Stomach (tissue), 4 donors: Measurements from ENCODE around the gene PPARA.

ENCODE experiments used
- POLR2A ChIP-seq, 4 donors: fragments of 450-650 bp; IDR thresholded peaks; one replicate each; pipeline ENCODE4 v1.6.1; 2016; ENCODE audit warnings: antibody characterized with exemption in 4 of 4, control low read depth in 2 of 4, mild to moderate bottlenecking in 1 of 4, moderate library complexity in 1 of 4
- TF ChIP-seq, protein P1 (sequence below), 7 experiments: fragments of 450-650 bp in 4 of 7; fragments of 200-600 bp in 3 of 7; sonication (generic) in 3 of 7; IDR thresholded peaks; one replicate each; pipeline ENCODE4 v1.5.1; 2016 to 2019; ENCODE audit warnings: antibody characterized with exemption in 7 of 7, control low read depth in 2 of 7, mild to moderate bottlenecking in 1 of 7

DNA sequence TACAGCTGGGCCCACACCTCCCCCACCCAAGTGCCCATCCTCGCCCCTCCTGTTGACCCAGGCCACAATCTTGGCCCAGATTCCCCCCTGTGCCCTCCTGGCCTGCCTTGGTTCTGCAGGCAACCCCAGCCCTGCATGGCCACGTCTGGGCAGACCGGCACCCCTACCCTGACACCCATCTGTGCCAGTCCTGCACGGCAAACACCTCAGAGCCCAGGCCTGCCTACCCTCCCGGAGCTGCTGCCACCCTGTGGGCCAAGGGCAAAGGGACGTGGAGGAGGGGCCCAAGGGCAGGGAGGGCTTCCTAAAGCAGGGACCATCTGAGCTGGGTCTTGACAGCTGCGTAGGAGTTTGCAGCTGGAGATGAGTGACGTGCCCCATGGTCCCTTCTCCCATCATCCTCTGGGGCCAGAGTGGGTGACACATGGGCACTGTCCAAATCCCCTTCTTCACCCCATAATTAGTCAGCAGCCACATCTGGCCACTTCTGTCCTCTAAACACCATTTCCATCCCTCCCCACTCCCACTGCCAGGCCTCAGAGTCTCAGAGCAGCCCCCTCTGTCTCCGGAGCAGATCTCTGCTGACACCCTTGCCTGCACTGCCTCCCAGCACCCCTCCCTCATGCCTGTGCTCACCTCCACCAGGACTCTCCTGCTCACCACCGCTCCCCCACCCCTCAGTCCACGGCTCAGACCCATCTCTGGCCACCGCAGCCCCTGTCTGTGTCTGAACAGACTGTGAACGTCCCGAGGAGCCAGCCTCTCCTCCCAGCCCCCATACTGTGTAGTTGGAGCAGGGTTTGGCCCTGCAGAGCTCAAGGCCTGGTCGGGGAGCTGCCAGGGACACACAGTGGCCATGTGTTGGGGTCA, 35.6 kb upstream of the PPARA start:
- TF ChIP-seq, protein P1, sequence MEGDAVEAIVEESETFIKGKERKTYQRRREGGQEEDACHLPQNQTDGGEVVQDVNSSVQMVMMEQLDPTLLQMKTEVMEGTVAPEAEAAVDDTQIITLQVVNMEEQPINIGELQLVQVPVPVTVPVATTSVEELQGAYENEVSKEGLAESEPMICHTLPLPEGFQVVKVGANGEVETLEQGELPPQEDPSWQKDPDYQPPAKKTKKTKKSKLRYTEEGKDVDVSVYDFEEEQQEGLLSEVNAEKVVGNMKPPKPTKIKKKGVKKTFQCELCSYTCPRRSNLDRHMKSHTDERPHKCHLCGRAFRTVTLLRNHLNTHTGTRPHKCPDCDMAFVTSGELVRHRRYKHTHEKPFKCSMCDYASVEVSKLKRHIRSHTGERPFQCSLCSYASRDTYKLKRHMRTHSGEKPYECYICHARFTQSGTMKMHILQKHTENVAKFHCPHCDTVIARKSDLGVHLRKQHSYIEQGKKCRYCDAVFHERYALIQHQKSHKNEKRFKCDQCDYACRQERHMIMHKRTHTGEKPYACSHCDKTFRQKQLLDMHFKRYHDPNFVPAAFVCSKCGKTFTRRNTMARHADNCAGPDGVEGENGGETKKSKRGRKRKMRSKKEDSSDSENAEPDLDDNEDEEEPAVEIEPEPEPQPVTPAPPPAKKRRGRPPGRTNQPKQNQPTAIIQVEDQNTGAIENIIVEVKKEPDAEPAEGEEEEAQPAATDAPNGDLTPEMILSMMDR (IDR thresholded peaks at IDR 0.05): no peak
- no peak for TF ChIP-seq POLR2A (IDR thresholded peaks at IDR 0.05)
